KMS-11 (cell line): ENCODE results near the gene TP53TG5.

Source experiments
- H2AFZ ChIP-seq: fragments of 200-600 bp; sonication (generic); 2 replicates; pipeline ENCODE4 v1.6.1; 2016; ENCODE audit warnings: antibody characterized with exemption, mixed run types, low read depth
- H3K27ac ChIP-seq: fragments of 200-600 bp; sonication (generic); 2 replicates; pipeline ENCODE4 v1.6.1; 2016; ENCODE audit warnings: mild to moderate bottlenecking, mixed run types
- H3K27me3 ChIP-seq: fragments of 200-600 bp; sonication (generic); 2 replicates; pipeline ENCODE4 v1.6.1; 2017; ENCODE audit warnings: mild to moderate bottlenecking, low read depth, mixed run types, moderate library complexity; ENCODE audit not compliant: insufficient read depth
- H3K36me3 ChIP-seq: fragments of 200-600 bp; sonication (generic); 2 replicates; pipeline ENCODE4 v1.6.1; 2017; ENCODE audit warnings: mild to moderate bottlenecking, mixed run types; ENCODE audit not compliant: insufficient read depth
- H3K4me1 ChIP-seq: fragments of 200-600 bp; sonication (generic); 2 replicates; pipeline ENCODE4 v1.6.1; 2016; ENCODE audit warnings: mild to moderate bottlenecking, low read depth, mixed run types; ENCODE audit not compliant: poor library complexity, severe bottlenecking
- H3K4me2 ChIP-seq: fragments of 200-600 bp; sonication (generic); 2 replicates; pipeline ENCODE4 v1.7.0; 2016; ENCODE audit warnings: mild to moderate bottlenecking, mixed run types
- H3K4me3 ChIP-seq: fragments of 200-600 bp; sonication (generic); IDR thresholded peaks from 2 replicates; pipeline ENCODE4 v1.6.1; 2017; ENCODE audit warnings: low read depth, low read length, mixed read lengths; ENCODE audit not compliant: insufficient read depth
- H3K79me2 ChIP-seq: fragments of 200-600 bp; sonication (generic); 2 replicates; pipeline ENCODE4 v1.6.1; 2016; ENCODE audit warnings: low read depth, mixed run types; ENCODE audit not compliant: insufficient read depth
- H3K9ac ChIP-seq: fragments of 200-600 bp; sonication (generic); 2 replicates; pipeline ENCODE4 v1.6.1; 2016; ENCODE audit warnings: mild to moderate bottlenecking, mixed run types
- H4K20me1 ChIP-seq: fragments of 200-600 bp; sonication (generic); 2 replicates; pipeline ENCODE4 v1.6.1; 2016; ENCODE audit warnings: mild to moderate bottlenecking, mixed run types; ENCODE audit not compliant: insufficient read depth
- CTCF ChIP-seq: fragments of 200-600 bp; sonication (generic); conservative IDR thresholded peaks from 2 replicates; pipeline ENCODE4 v1.6.1; 2017; ENCODE audit warnings: low read depth, mild to moderate bottlenecking, antibody characterized with exemption, low read length, moderate library complexity, mixed read lengths

The TP53TG5 gene

DNA sequence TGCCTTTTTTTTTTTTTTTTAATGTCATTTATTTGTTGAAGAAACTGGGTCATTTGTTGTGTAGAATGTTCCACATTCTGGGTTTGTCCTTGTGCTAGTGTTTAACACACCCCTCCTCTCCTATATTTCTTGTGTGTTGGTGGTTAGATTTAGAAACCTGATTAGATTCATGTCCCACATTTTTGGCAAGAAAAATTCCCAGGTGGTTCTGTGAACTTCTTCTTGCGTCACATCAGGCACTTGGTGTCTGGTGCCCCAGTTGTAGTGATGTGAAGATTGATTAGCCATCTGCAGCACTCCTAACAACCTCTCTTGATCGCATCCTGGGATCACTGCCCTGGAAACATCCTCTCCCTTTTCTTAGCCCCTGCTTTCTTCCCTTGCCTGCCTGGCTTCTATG, 45.6 kb upstream of the TP53TG5 start:
- no peaks in the 10 kb centered on the region for H3K79me2 ChIP-seq
- no peak overlapping the region for H3K4me3 ChIP-seq
- H3K36me3 ChIP-seq, result peaks cover 7% of the 10 kb centered on the region; the same call in 1 of the 2 replicates
- H3K27ac ChIP-seq, result no peak overlapping the region
- H3K4me2 ChIP-seq, result no peak overlapping the region
- no peak overlapping the region for H3K9ac ChIP-seq
- H3K4me1 ChIP-seq, result no peaks in the 10 kb centered on the region
- no peaks in the 10 kb centered on the region for H3K27me3 ChIP-seq
- TF ChIP-seq CTCF, result no peak
- no peak overlapping the region for H2AFZ ChIP-seq
- H4K20me1 ChIP-seq, result no peaks in the 10 kb centered on the region

- Histone ChIP-seq H3K27ac (no peak overlapping the region), H3K9ac (no peak overlapping the region), H2AFZ (no peak overlapping the region), H3K36me3 (peaks cover 7% of the 10 kb centered on the region; the same call in 1 of the 2 replicates), H4K20me1 (no peaks in the 10 kb centered on the region), H3K27me3 (no peaks in the 10 kb centered on the region), H3K4me2 (no peak overlapping the region), H3K4me1 (peaks cover 19% of the 10 kb centered on the region), H3K4me3 (no peak overlapping the region), H3K79me2 (peaks cover 25% of the 10 kb centered on the region)
- no peak for TF ChIP-seq CTCF
Observed at GRCh38 chr20:45420125-45420524, 42.0 kb upstream of the TP53TG5 start.

GRCh38 chr20:45419188-45420091, 41.3 kb upstream of the TP53TG5 start:
- H3K4me3 ChIP-seq, result no peak overlapping the region
- no peak overlapping the region for H3K9ac ChIP-seq
- TF ChIP-seq CTCF, result no peak
- H4K20me1 ChIP-seq, result no peaks in the 10 kb centered on the region
- H3K27ac ChIP-seq, result no peak overlapping the region
- no peak overlapping the region for H2AFZ ChIP-seq
- H3K4me1 ChIP-seq, result peaks cover 26% of the 10 kb centered on the region
- H3K27me3 ChIP-seq, result no peaks in the 10 kb centered on the region
- H3K79me2 ChIP-seq, result peaks cover 25% of the 10 kb centered on the region
- peaks cover 5% of the 10 kb centered on the region; the same call in 1 of the 2 replicates for H3K36me3 ChIP-seq
- no peak overlapping the region for H3K4me2 ChIP-seq

GRCh38 chr20:45416917-45417316, 38.8 kb upstream of the TP53TG5 start:
- peaks cover 25% of the 10 kb centered on the region for H3K79me2 ChIP-seq
- H3K4me2 ChIP-seq, result peak overlapping the region; percentile 87
- H3K4me3 ChIP-seq, result no peak overlapping the region
- peak overlapping the region; percentile 84; the same call in 1 of the 2 replicates for H3K9ac ChIP-seq
- peaks cover 5% of the 10 kb centered on the region; the same call in 1 of the 2 replicates for H3K36me3 ChIP-seq
- H4K20me1 ChIP-seq, result no peaks in the 10 kb centered on the region
- TF ChIP-seq CTCF, result no peak
- no peak overlapping the region for H3K27ac ChIP-seq
- H3K4me1 ChIP-seq, result peaks cover 27% of the 10 kb centered on the region
- H3K27me3 ChIP-seq, result no peaks in the 10 kb centered on the region
- peak overlapping the region; percentile 98; the same call in 1 of the 2 replicates for H2AFZ ChIP-seq
